ENCODE results near the gene ARPC1B. TPM values are rescaled to one million over a fixed set of nuclear protein-coding genes. Genes with fewer than 3 reads are reported as not detected.
"Not testable (repeated sequence)": the region's sequence is repeated elsewhere in the genome, so short reads cannot be mapped to it uniquely, and the experiment has no call there.

ARPC1B gene
- polyA plus RNA-seq, 2 donors = 18.0 to 55.7 TPM

- peaks cover 12 to 25% of the 10 kb centered on the region in 2 donors for H3K36me3 ChIP-seq (ENCODE audit: control insufficient read depth in 2 of 2, insufficient read depth in 2 of 2, low read length in 1 of 2)
- WGBS, 2 donors = 93 to 96% methylated on average over 13 of the region's 13 CpGs
- no peaks in the 10 kb centered on the region for H3K4me1 ChIP-seq (ENCODE audit: control insufficient read depth in 2 of 2, insufficient read depth in 2 of 2, low read length in 1 of 2)
- no peaks in the 10 kb centered on the region for H3K27me3 ChIP-seq (ENCODE audit: control insufficient read depth in 1 of 2, insufficient read depth in 2 of 2, low read length in 2 of 2)
- no peaks in the 10 kb centered on the region for H3K9me3 ChIP-seq (ENCODE audit: control insufficient read depth in 2 of 2, insufficient read depth in 1 of 2, low read depth in 1 of 2, low read length in 1 of 2)
- H3K4me3 ChIP-seq (ENCODE audit: low read depth in 1 of 2, low read length in 2 of 2) = no peak overlapping the region
- no peak overlapping the region for H3K27ac ChIP-seq (ENCODE audit: low read depth in 2 of 2, low read length in 1 of 2)
Observed at GRCh38 chr7:99344061-99344647, 30.4 kb upstream of the ARPC1B start.

GRCh38 chr7:99350641-99351040, 23.9 kb upstream of the ARPC1B start:
- not testable (repeated sequence) for H3K27ac ChIP-seq (ENCODE audit: low read depth in 2 of 2, low read length in 1 of 2); H3K4me3 ChIP-seq (ENCODE audit: low read depth in 1 of 2, low read length in 2 of 2); H3K27me3 ChIP-seq (ENCODE audit: control insufficient read depth in 1 of 2, insufficient read depth in 2 of 2, low read length in 2 of 2); H3K4me1 ChIP-seq (ENCODE audit: control insufficient read depth in 2 of 2, insufficient read depth in 2 of 2, low read length in 1 of 2); H3K9me3 ChIP-seq (ENCODE audit: control insufficient read depth in 2 of 2, insufficient read depth in 1 of 2, low read depth in 1 of 2, low read length in 1 of 2)
- WGBS, 2 donors = 94 to 95% methylated on average over 3 of the region's 3 CpGs
- peaks cover 22 to 24% of the 10 kb centered on the region in 2 donors for H3K36me3 ChIP-seq (ENCODE audit: control insufficient read depth in 2 of 2, insufficient read depth in 2 of 2, low read length in 1 of 2)

GRCh38 chr7:99352247-99352646, 22.3 kb upstream of the ARPC1B start:
- H3K4me1 ChIP-seq (ENCODE audit: control insufficient read depth in 2 of 2, insufficient read depth in 2 of 2, low read length in 1 of 2) = no peaks in the 10 kb centered on the region
- no peak overlapping the region for H3K27ac ChIP-seq (ENCODE audit: low read depth in 2 of 2, low read length in 1 of 2)
- peaks cover 21 to 25% of the 10 kb centered on the region in 2 donors for H3K36me3 ChIP-seq (ENCODE audit: control insufficient read depth in 2 of 2, insufficient read depth in 2 of 2, low read length in 1 of 2)
- no peak overlapping the region for H3K4me3 ChIP-seq (ENCODE audit: low read depth in 1 of 2, low read length in 2 of 2)
- WGBS, 2 donors = 96% methylated on average over 5 of the region's 5 CpGs
- no peaks in the 10 kb centered on the region for H3K9me3 ChIP-seq (ENCODE audit: control insufficient read depth in 2 of 2, insufficient read depth in 1 of 2, low read depth in 1 of 2, low read length in 1 of 2)
- H3K27me3 ChIP-seq (ENCODE audit: control insufficient read depth in 1 of 2, insufficient read depth in 2 of 2, low read length in 2 of 2) = no peaks in the 10 kb centered on the region

GRCh38 chr7:99355098-99355497, 19.4 kb upstream of the ARPC1B start:
- no peak overlapping the region for H3K27ac ChIP-seq (ENCODE audit: low read depth in 2 of 2, low read length in 1 of 2)
- H3K27me3 ChIP-seq (ENCODE audit: control insufficient read depth in 1 of 2, insufficient read depth in 2 of 2, low read length in 2 of 2) = no peaks in the 10 kb centered on the region
- H3K36me3 ChIP-seq (ENCODE audit: control insufficient read depth in 2 of 2, insufficient read depth in 2 of 2, low read length in 1 of 2) = peaks cover 28% of the 10 kb centered on the region in 2 donors
- H3K4me3 ChIP-seq (ENCODE audit: low read depth in 1 of 2, low read length in 2 of 2) = no peak overlapping the region
- no peaks in the 10 kb centered on the region for H3K4me1 ChIP-seq (ENCODE audit: control insufficient read depth in 2 of 2, insufficient read depth in 2 of 2, low read length in 1 of 2)
- H3K9me3 ChIP-seq (ENCODE audit: control insufficient read depth in 2 of 2, insufficient read depth in 1 of 2, low read depth in 1 of 2, low read length in 1 of 2) = no peaks in the 10 kb centered on the region
- 93 to 94% methylated on average over 7 of the region's 7 CpGs for WGBS, 2 donors

GRCh38 chr7:99357701-99358490, 16.6 kb upstream of the ARPC1B start:
- 88 to 91% methylated on average over 16 of the region's 16 CpGs for WGBS, 2 donors
- Histone ChIP-seq H3K4me3 (ENCODE audit: low read depth in 1 of 2, low read length in 2 of 2) (no peak overlapping the region), H3K27ac (ENCODE audit: low read depth in 2 of 2, low read length in 1 of 2) (no peak overlapping the region), H3K27me3 (ENCODE audit: control insufficient read depth in 1 of 2, insufficient read depth in 2 of 2, low read length in 2 of 2) (no peaks in the 10 kb centered on the region), H3K36me3 (ENCODE audit: control insufficient read depth in 2 of 2, insufficient read depth in 2 of 2, low read length in 1 of 2) (peaks cover 19 to 25% of the 10 kb centered on the region in 2 donors), H3K4me1 (ENCODE audit: control insufficient read depth in 2 of 2, insufficient read depth in 2 of 2, low read length in 1 of 2) (no peaks in the 10 kb centered on the region), H3K9me3 (ENCODE audit: control insufficient read depth in 2 of 2, insufficient read depth in 1 of 2, low read depth in 1 of 2, low read length in 1 of 2) (no peaks in the 10 kb centered on the region)

GRCh38 chr7:99358521-99358920, 16.0 kb upstream of the ARPC1B start:
- not testable (repeated sequence) for H3K27ac ChIP-seq (ENCODE audit: low read depth in 2 of 2, low read length in 1 of 2); H3K4me1 ChIP-seq (ENCODE audit: control insufficient read depth in 2 of 2, insufficient read depth in 2 of 2, low read length in 1 of 2); H3K9me3 ChIP-seq (ENCODE audit: control insufficient read depth in 2 of 2, insufficient read depth in 1 of 2, low read depth in 1 of 2, low read length in 1 of 2); H3K27me3 ChIP-seq (ENCODE audit: control insufficient read depth in 1 of 2, insufficient read depth in 2 of 2, low read length in 2 of 2); H3K4me3 ChIP-seq (ENCODE audit: low read depth in 1 of 2, low read length in 2 of 2)
- 97% methylated on average over 15 of the region's 15 CpGs for WGBS, 2 donors
- H3K36me3 ChIP-seq (ENCODE audit: control insufficient read depth in 2 of 2, insufficient read depth in 2 of 2, low read length in 1 of 2) = peaks cover 19 to 25% of the 10 kb centered on the region in 2 donors

GRCh38 chr7:99359465-99360154, 14.9 kb upstream of the ARPC1B start:
- 87 to 91% methylated on average over 22 of the region's 22 CpGs for WGBS, 2 donors
- peaks cover 17 to 21% of the 10 kb centered on the region in 2 donors for H3K36me3 ChIP-seq (ENCODE audit: control insufficient read depth in 2 of 2, insufficient read depth in 2 of 2, low read length in 1 of 2)
- no peaks in the 10 kb centered on the region for H3K4me1 ChIP-seq (ENCODE audit: control insufficient read depth in 2 of 2, insufficient read depth in 2 of 2, low read length in 1 of 2)
- no peak overlapping the region for H3K27ac ChIP-seq (ENCODE audit: low read depth in 2 of 2, low read length in 1 of 2)
- H3K4me3 ChIP-seq (ENCODE audit: low read depth in 1 of 2, low read length in 2 of 2) = no peak overlapping the region
- H3K9me3 ChIP-seq (ENCODE audit: control insufficient read depth in 2 of 2, insufficient read depth in 1 of 2, low read depth in 1 of 2, low read length in 1 of 2) = no peaks in the 10 kb centered on the region
- H3K27me3 ChIP-seq (ENCODE audit: control insufficient read depth in 1 of 2, insufficient read depth in 2 of 2, low read length in 2 of 2) = no peaks in the 10 kb centered on the region

- H3K27ac ChIP-seq (ENCODE audit: low read depth in 2 of 2, low read length in 1 of 2) = no peak overlapping the region
- 81 to 84% methylated on average over 3 of the region's 3 CpGs for WGBS, 2 donors
- H3K9me3 ChIP-seq (ENCODE audit: control insufficient read depth in 2 of 2, insufficient read depth in 1 of 2, low read depth in 1 of 2, low read length in 1 of 2) = no peaks in the 10 kb centered on the region
- no peaks in the 10 kb centered on the region for H3K27me3 ChIP-seq (ENCODE audit: control insufficient read depth in 1 of 2, insufficient read depth in 2 of 2, low read length in 2 of 2)
- peaks cover 8 to 32% of the 10 kb centered on the region in 2 donors for H3K36me3 ChIP-seq (ENCODE audit: control insufficient read depth in 2 of 2, insufficient read depth in 2 of 2, low read length in 1 of 2)
- H3K4me3 ChIP-seq (ENCODE audit: low read depth in 1 of 2, low read length in 2 of 2) = no peak overlapping the region
- no peaks in the 10 kb centered on the region for H3K4me1 ChIP-seq (ENCODE audit: control insufficient read depth in 2 of 2, insufficient read depth in 2 of 2, low read length in 1 of 2)
Observed at GRCh38 chr7:99362801-99363200, 11.7 kb upstream of the ARPC1B start.

GRCh38 chr7:99363286-99363685, 11.2 kb upstream of the ARPC1B start:
- H3K4me3 ChIP-seq (ENCODE audit: low read depth in 1 of 2, low read length in 2 of 2) = no peak overlapping the region
- no peak overlapping the region for H3K27ac ChIP-seq (ENCODE audit: low read depth in 2 of 2, low read length in 1 of 2)
- no peaks in the 10 kb centered on the region for H3K27me3 ChIP-seq (ENCODE audit: control insufficient read depth in 1 of 2, insufficient read depth in 2 of 2, low read length in 2 of 2)
- H3K36me3 ChIP-seq (ENCODE audit: control insufficient read depth in 2 of 2, insufficient read depth in 2 of 2, low read length in 1 of 2) = peaks cover 7 to 27% of the 10 kb centered on the region in 2 donors
- H3K9me3 ChIP-seq (ENCODE audit: control insufficient read depth in 2 of 2, insufficient read depth in 1 of 2, low read depth in 1 of 2, low read length in 1 of 2) = no peaks in the 10 kb centered on the region
- 93 to 95% methylated on average over 5 of the region's 5 CpGs for WGBS, 2 donors
- H3K4me1 ChIP-seq (ENCODE audit: control insufficient read depth in 2 of 2, insufficient read depth in 2 of 2, low read length in 1 of 2) = no peaks in the 10 kb centered on the region

All from esophagus (tissue), 2 donors.